SK-N-SH (cell line): Measurements from ENCODE around the gene FGFRL1.

ENCODE experiments used
- FOXJ3 ChIP-seq: sonication (generic); formaldehyde crosslinking; IDR thresholded peaks from 2 replicates; pipeline ENCODE4 v1.5.1; 2020; ENCODE audit warnings: mild to moderate bottlenecking, missing genetic modification reagents
- FOXM1 ChIP-seq: IDR thresholded peaks from 2 replicates; pipeline ENCODE4 v1.4.0; 2012; ENCODE audit warnings: low read depth, mild to moderate bottlenecking
- JUND ChIP-seq: IDR thresholded peaks from 2 replicates; pipeline ENCODE4 v1.4.0; 2012
- MXI1 ChIP-seq: IDR thresholded peaks from 2 replicates; pipeline ENCODE4 v1.6.1; 2012; ENCODE audit warnings: mild to moderate bottlenecking, low read depth, low read length, improper control_type of control experiment

DNA sequence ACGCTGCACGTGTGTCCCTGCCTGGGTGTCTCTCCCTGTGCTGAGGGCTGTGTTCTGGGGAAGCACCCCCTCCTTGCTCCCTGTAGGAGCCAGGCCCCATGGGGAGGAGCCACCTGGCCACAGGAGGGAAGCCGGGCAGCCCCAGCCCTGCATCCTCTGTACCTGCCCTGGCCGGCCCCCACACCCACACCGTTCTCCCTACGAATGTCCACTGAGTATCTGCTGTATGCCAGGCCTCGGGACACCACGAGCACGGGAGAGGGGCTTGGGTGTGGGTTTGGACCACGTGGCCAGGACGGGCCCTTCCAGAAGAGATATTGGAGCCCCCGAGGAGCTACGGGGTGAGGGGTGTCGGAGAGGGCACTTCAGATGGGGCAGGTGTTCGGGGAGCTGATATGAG lies 6.3 kb downstream of the FGFRL1 start:
- TF ChIP-seq JUND (no peak), MXI1 (no peak), FOXJ3 (CRISPR knock-in tag) (no peak), FOXM1 (no peak)
